ENCODE measurements around the gene APRT.
A peak's percentile ranks its signal among the peaks of the same experiment; 100 is the strongest.
"Not testable (repeated sequence)": the region's sequence is repeated elsewhere in the genome, so short reads cannot be mapped to it uniquely, and the experiment has no call there.

The APRT gene

DNA sequence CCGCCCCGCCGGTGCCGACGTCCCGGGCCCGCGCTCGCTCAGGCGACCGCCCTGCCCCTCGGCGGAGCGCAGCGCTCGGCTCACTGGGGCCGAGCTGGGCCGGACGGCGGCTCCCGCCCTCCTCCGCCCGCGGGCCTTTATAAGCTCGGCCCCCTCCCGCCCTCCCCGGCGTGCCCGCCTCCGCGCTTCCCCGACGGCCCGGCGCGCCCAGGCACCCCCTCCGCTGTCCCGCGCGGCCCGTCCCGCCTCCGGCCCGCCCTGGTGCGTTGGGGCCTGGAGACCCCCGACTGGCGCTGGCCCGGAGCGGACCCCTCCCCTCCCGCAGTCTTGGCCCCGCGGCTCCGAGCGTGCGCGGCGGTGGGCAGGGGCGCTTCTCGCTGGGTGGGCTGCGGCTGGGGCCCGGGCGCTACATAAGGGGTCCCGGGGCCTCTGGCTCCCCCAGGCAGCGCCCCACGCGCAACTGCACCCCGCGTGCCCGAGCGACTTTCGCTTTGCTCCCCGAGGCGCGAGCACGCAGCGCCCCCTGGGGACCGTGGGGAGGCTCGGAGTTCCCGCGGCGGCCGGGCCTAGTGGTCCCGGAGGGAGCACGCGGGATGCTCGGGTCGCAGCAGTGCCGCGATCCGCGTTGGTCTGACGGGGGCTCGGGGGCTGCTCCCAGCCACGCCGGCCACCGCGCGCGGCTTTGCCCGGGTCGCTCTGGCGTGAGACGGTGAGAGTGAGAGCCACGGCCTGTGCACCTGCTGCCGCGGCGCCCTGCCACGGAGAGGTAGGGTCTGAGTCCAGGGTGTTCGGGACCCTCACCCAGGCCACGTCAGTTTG is 26.4 kb downstream of the APRT start, which contains the start of gene PIEZO1:
TSS of gene PIEZO1 (minus strand) at position 115 of the 819 bp plus-strand sequence. CDS start 256 bp downstream, outside the sequence.
- peak; percentile 77 for DNase-seq

GRCh38 chr16:88784856-88785105 is 26.9 kb downstream of the APRT start:
- DNase-seq, result no peak

DNA sequence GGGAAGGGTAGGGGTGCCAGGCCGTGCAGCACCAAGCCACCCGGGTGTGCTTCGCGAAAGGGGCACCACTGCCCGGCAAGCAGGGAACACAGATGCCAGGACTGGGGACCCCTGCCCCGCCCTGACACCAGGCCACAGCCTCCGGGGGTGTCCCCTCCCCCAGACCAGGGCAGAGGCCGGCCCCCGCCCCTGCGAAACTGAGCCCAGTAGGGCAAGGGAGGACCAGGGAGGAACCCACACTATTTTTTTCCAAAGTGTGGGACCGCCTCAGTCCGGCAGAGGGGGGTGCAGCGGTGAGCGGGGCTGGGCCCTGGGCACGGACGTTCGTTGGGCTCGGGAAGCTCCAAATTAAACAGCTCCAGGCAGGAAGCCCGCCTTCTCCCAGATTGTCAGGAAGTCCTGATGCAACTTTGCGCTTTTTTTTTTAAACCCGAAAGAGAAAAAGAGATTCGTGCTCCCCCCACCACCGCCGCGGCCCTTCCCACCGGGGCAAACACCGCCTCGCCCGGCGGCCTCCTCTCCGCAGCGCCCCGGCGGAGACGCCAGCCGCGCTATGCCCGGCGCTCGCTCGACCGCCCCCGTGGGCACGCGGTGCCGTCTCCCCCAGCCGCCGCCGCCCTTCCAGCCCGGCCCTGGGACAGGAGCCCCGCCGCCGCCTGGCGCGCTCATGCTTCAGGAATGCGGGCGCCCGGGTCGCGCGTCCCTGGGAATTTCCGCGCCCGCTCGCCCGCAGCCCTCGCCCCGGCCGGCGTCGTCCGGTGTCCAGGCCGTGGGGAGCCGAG is 27.5 kb downstream of the APRT start:
- peak; percentile 57 for DNase-seq

DNA sequence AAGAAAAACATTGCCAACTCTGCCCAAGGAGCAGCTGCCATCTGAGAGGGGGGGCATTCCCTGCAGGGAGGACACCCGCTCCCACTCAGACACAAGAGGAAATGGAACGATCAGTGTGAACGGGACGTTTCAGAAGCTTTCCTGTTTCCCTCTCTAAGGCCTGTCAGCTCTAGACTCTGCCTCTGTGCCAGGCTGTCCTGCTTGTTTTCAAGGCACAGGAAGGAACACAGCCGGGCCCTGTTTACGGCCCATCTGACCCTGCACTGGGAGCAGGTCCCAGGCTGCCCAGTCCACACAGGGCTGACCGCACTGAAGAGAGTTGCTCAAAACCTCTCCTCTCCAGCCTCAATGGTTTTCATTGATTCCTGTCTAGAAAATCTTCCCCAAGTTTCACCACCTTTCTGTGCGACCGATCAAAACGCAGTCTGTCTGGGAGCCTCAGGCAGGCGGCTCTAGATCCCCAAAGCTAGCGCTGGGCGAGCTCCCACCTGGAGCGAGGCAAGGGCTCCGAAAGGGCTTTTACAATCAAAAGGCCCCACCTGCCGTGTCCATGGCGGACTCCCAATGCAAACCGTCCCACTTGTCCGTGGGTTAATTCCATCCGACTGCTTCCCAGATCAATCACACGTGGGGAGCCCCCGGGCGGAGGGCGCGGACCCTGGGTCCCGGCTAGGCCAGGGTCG is 28.2 kb downstream of the APRT start:
- DNase-seq, result no peak

- no peak for DNase-seq
Observed at GRCh38 chr16:88782454-88783390, 29.0 kb downstream of the APRT start.

- no peak for DNase-seq
Observed at GRCh38 chr16:88781140-88782077, 30.3 kb downstream of the APRT start.

- no peak for DNase-seq
Observed at GRCh38 chr16:88780142-88781062, 31.3 kb downstream of the APRT start.

DNA sequence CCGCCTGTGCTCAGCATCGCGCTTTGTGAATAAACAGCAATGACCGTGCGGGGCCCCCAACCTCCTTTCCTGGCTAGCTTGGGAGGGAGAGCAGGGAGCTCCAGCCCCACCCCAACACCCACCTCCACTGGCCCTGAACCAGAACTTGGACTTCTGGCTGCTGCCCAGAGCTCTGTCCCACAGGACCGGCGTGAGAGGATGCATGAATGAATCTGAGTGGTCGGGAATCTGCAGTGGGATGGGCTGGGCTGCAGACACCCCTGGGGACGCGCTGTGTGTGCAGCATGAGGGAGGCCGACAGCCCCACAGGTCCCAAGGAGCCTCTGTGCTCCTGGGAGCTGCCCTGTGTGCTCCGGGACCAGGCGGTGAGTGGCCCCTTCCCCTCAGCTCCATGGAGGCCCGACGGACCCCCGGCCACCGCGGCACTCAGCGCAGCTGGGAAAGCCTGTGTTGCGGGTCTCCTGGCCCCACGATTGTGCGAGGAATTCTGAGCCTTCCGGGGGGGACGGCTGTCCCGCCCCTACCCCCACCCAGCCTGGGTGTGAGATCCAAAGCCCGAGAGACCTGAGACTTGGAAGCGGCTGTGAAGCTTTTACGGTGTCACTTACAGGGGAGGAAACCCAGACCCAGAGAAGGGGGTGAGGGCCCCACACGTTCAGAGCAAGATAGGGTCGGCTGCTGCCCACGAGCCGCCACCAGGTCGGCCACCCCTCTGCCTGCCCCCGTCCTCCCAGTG is 32.2 kb downstream of the APRT start:
- no peak for DNase-seq

GRCh38 chr16:88778541-88779065 is 33.1 kb downstream of the APRT start:
- no peak for DNase-seq

- no peak for DNase-seq
Observed at GRCh38 chr16:88778271-88778525, 33.5 kb downstream of the APRT start.

DNA sequence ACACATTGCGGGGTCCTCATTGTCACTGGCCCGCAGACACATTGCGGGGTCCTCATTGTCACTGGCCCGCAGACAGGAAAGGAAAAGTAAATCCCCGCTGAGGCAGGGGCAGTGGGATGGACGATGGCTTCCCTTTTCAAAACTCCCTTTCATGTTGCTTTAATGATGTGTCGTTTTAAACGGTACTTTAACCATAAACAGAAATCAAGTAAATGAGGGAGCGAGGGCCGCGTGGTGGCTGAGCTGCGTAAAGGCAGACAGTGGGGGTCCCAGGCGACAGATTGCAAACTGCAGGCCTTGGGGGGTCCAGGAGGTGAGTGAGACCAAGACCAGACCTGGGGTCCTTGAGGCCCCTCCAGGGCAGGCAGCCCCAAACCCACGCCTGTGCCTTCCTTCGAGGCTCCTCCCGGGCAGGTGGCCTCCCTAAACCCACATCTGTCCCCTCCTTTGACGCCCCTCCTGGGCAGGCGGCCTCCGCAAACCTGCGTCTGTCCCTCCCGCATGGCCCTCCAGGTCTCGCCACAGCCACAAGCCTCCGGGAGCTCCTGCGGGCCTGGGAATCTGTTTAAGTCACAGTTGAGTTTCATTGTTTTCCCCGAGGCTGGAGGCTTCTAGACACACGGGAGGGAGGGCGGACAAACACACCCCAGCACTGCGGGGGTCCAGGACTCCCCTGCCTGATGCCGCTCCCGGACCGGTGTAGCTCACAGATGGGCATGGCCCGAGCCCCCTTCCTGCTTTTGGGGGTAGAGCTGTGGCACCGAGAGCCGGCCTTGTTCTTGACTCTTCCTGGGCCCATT is 34.1 kb downstream of the APRT start:
- DNase-seq, result peak; percentile 73

DNA sequence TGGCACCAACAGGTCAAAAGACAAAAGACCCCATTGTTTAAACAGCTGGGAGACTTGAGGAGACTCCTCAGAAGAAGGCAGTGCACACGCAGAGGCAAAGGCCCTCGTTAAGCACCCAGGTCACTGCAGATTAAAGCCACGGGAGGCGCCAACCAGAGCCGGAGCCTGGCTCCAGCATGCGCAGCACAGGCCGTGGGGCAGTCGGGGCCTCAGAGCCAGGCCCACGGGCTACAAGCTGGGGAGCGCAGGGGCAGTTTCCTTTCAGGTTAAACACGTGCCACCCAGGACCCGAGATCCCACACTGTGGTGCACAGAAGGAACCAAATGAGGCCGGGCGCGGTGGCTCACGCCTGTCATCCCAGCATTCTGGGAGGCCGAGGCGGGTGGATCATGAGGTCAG is 35.9 kb downstream of the APRT start:
- DNase-seq, result no peak

- no peak for DNase-seq
Observed at GRCh38 chr16:88774544-88775393, 37.0 kb downstream of the APRT start.

- peak; percentile 55 for DNase-seq
Observed at GRCh38 chr16:88773812-88774291, 37.9 kb downstream of the APRT start.

DNA sequence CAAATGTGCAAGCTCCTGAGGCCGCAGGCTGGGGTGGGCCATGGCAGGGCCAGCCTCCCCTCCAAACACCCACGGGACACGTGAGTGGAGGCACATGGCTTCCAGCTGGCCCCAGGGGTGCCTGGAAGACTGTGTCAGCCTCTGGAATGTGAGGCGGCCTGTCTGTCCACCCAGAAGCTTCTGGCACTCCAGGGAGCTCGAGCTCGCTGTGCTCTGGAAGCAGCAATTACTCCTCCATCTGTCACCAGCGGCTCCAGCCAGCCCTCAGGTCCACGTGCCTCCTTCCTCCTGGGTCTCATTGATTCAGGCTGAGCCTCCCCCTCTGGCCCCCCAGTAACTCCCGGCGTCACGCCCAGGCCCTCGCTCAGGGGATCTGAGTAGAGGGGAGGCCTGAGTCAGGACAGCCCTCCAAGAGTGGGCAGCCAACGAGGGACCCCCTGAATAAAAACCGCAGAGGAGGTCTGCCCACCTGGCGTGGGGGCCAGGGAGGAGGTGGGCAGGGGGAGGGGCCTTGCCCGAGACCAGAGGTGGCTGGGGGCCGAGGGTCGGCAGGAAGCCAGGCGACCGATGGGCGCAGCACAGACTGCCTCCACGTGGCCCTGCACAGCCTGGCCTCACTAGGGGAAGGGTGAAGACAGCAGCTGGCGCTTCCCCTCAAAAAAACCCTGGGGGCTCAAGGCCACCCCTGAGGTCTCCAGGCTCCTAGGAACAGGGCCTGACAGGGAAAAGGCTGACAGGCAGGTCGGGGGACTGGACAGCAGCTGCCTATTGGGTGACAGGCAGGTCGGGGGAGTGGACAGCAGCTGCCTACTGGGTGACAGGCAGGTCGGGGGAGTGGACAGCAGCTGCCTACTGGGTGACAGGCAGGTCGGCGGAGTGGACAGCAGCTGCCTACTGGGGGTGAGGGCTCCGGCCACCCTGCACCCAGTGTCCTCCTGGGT is 38.6 kb downstream of the APRT start:
- peak; percentile 80 for DNase-seq

DNA sequence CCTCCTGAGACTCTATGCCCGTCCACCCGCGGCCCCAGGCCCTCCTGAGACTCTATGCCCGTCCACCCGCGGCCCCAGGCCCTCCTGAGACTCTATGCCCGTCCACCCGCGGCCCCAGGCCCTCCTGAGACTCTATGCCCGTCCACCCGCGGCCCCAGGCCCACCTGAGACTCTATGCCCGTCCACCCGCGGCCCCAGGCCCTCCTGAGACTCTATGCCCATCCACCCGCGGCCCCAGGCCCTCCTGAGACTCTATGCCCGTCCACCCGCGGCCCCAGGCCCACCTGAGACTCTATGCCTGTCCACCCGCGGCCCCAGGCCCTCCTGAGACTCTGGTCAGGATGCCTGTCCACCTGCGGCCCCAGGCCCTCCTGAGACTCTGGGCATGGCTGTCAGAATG is 39.9 kb downstream of the APRT start:
- DNase-seq, result not testable (repeated sequence)
